HepG2 (cell line): ENCODE results near the gene TXNL4A. TPM values are rescaled to one million over a fixed set of nuclear protein-coding genes. Genes with fewer than 3 reads are reported as not detected.
A peak's percentile ranks its signal among the peaks of the same experiment; 100 is the strongest.

ENCODE experiments used
- BCL6 ChIP-seq: IDR thresholded peaks from 2 replicates; pipeline ENCODE4 v1.6.1; 2016; ENCODE audit warnings: missing genetic modification reagents, missing compliant biosample characterization
- DPF2 ChIP-seq: sonication (generic); formaldehyde crosslinking; IDR thresholded peaks from 2 replicates; pipeline ENCODE4 v1.4.0; 2020; ENCODE audit warnings: mild to moderate bottlenecking, low read depth, missing genetic modification reagents, borderline replicate concordance
- ETV5 ChIP-seq: IDR thresholded peaks from 2 replicates; pipeline ENCODE4 v1.6.1; 2018; ENCODE audit warnings: missing biosample characterization, missing genetic modification reagents, inconsistent platforms, borderline replicate concordance
- FOSL2 ChIP-seq: sonication (generic); formaldehyde crosslinking; IDR thresholded peaks from 2 replicates; pipeline ENCODE4 v1.4.0; 2020; ENCODE audit warnings: missing genetic modification reagents
- MEIS2 ChIP-seq: sonication (generic); formaldehyde crosslinking; IDR thresholded peaks from 2 replicates; pipeline ENCODE4 v1.9.0; 2021; ENCODE audit warnings: mild to moderate bottlenecking, missing genetic modification reagents
- MIER3 ChIP-seq: IDR thresholded peaks from 2 replicates; pipeline ENCODE4 v1.6.1; 2016; ENCODE audit warnings: missing compliant biosample characterization, borderline replicate concordance
- NFATC3 ChIP-seq: sonication (generic); formaldehyde crosslinking; IDR thresholded peaks from 2 replicates; pipeline ENCODE4 v1.5.1; 2020; ENCODE audit warnings: mild to moderate bottlenecking, missing genetic modification reagents
- NONO ChIP-seq, 2 experiments: fragments of 450-650 bp in 1 of 2; sonication (generic) in 1 of 2; formaldehyde crosslinking in 1 of 2; IDR thresholded peaks in 1 of 2; conservative IDR thresholded peaks in 1 of 2; 2 replicates each; pipeline versions ENCODE4 v1.6.1 to v1.8.0; 2017 to 2022; ENCODE audit warnings: mild to moderate bottlenecking in 1 of 2, missing genetic modification reagents in 1 of 2, moderate library complexity in 1 of 2
- SOX5 ChIP-seq: IDR thresholded peaks from 2 replicates; pipeline ENCODE4 v1.6.1; 2016; ENCODE audit warnings: borderline replicate concordance
- ZNF205 ChIP-seq: IDR thresholded peaks from 2 replicates; pipeline ENCODE4 v1.6.1; 2018; ENCODE audit warnings: missing biosample characterization, missing genetic modification reagents
- ZNF607 ChIP-seq: sonication (generic); formaldehyde crosslinking; IDR thresholded peaks from 2 replicates; pipeline ENCODE4 v1.5.1; 2020; ENCODE audit warnings: missing genetic modification reagents, mild to moderate bottlenecking, borderline replicate concordance
- ZNF614 ChIP-seq: IDR thresholded peaks from 2 replicates; pipeline ENCODE4 v1.6.1; 2018; ENCODE audit warnings: missing biosample characterization, missing genetic modification reagents, inconsistent platforms, borderline replicate concordance
- polyA plus RNA-seq, 8 experiments: library from polyadenylated mRNA; depleted of rRNA in 3 of 8; stranded (reverse) in 7 of 8; unstranded in 1 of 8; fragments of >200 nt; fragmentation: Illumina TruSeq in 4 of 8; extraction: Trizol in 4 of 8; gene quantifications; 2 replicates each; pipeline versions ENCODE4 v1.2.1 to v1.2.3, GENCODE V29; 2011 to 2016; ENCODE audit warnings: low read depth in 4 of 8, missing spikeins in 1 of 8, mixed read lengths in 1 of 8; ENCODE audit not compliant: insufficient read depth in 1 of 8
- total RNA-seq, 5 experiments: library from RNA; depleted of rRNA; stranded (reverse); fragments of >200 nt; fragmentation: Illumina TruSeq; extraction: Trizol; gene quantifications; 2 replicates each; pipeline ENCODE4 v1.2.3, GENCODE V29; 2016; ENCODE audit warnings: low read depth in 1 of 5
- TF ChIP-seq, protein P1 (sequence below): sonication (generic); formaldehyde crosslinking; IDR thresholded peaks from 2 replicates; pipeline ENCODE4 v1.5.0; 2020; ENCODE audit warnings: mild to moderate bottlenecking, missing genetic modification reagents, borderline replicate concordance
- TF ChIP-seq, protein P2 (sequence below): sonication (generic); formaldehyde crosslinking; IDR thresholded peaks from 2 replicates; pipeline ENCODE4 v1.9.0; 2022; ENCODE audit warnings: low read depth, missing genetic modification reagents
- TF ChIP-seq, protein P3 (sequence below): sonication (generic); formaldehyde crosslinking; IDR thresholded peaks from 2 replicates; pipeline ENCODE4 v1.8.1; 2023; ENCODE audit warnings: mild to moderate bottlenecking, missing genetic modification reagents, borderline replicate concordance
- TF ChIP-seq, protein P4 (sequence below): sonication (generic); formaldehyde crosslinking; IDR thresholded peaks from 2 replicates; pipeline ENCODE4 v1.5.1; 2020; ENCODE audit warnings: mild to moderate bottlenecking, moderate library complexity, missing genetic modification reagents
- TF ChIP-seq, protein P5 (sequence below): sonication (generic); formaldehyde crosslinking; IDR thresholded peaks from 2 replicates; pipeline ENCODE4 v1.9.0; 2022; ENCODE audit warnings: missing genetic modification reagents, mild to moderate bottlenecking, borderline replicate concordance
- TF ChIP-seq, protein P6 (sequence below): sonication (generic); formaldehyde crosslinking; IDR thresholded peaks from 2 replicates; pipeline ENCODE4 v1.4.0; 2020; ENCODE audit warnings: missing genetic modification reagents

TXNL4A gene
- total and polyA plus RNA-seq, 2 of the 13 experiments (the other 11 are each of a cell fraction or from before 2014, with no cell fraction given): 172 to 202 TPM

DNA sequence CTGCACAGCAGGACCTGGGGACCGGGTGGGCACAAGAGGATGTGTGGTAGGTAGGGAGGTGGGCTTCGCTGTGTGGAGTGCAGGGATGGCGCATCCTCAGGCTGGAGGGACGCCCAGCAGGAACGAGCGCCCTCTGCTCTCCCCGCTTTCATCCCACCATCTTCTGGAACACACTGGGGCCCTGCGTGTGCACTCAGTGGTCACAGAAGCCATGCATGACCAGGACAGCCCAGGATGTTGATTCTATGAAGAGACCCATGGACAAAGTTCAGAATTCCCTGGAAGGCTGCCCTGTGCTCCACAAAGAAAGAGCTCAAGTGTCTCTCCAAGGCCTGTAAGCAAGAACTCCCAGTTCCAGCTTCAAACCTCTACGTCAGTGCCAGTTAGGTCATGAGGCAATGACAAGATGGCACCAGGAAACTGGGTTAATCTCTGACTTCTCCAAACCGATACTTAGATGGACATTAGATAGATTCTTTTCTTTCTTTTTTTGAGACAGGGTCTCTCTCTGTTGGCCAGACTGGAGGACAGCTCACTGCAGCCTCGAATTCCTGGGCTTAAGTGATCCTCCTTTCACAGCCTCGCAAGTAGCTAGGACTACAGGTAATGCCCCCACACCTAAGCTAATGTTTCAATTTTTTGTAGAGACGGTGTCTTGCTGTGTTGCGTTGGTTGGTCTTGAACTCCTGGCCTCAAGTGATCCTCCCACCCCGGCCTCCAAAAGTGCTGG, 40.3 kb downstream of the TXNL4A start (continued):
- TF ChIP-seq ZNF607 (CRISPR knock-in tag) (no peak), MEIS2 (peak; percentile 21; the same call in 1 of the 2 replicates), FOSL2 (CRISPR knock-in tag) (0 out of 2 replicates have a peak, but pooled peaks have one; percentile 28), DPF2 (CRISPR knock-in tag) (peak; percentile 69; the same call in 1 of the 2 replicates), BCL6 (CRISPR knock-in tag) (peak; percentile 98), MIER3 (CRISPR knock-in tag) (peak; percentile 74; the same call in 1 of the 2 replicates), SOX5 (CRISPR knock-in tag) (peak; percentile 37; the same call in 1 of the 2 replicates), ZNF205 (CRISPR knock-in tag) (peak; percentile 57; the same call in 1 of the 2 replicates), NFATC3 (CRISPR knock-in tag) (no peak), ZNF614 (CRISPR knock-in tag) (0 out of 2 replicates have a peak, but pooled peaks have one; percentile 26), NONO (IDR thresholded peaks at IDR 0.05) (no peak), NONO (CRISPR knock-in tag; conservative IDR thresholded peaks at IDR 0.05) (0 out of 2 replicates have a peak, but pooled peaks have one; percentile 37), ETV5 (CRISPR knock-in tag) (peak; percentile 52; the same call in 1 of the 2 replicates)
- TF ChIP-seq, protein P1, sequence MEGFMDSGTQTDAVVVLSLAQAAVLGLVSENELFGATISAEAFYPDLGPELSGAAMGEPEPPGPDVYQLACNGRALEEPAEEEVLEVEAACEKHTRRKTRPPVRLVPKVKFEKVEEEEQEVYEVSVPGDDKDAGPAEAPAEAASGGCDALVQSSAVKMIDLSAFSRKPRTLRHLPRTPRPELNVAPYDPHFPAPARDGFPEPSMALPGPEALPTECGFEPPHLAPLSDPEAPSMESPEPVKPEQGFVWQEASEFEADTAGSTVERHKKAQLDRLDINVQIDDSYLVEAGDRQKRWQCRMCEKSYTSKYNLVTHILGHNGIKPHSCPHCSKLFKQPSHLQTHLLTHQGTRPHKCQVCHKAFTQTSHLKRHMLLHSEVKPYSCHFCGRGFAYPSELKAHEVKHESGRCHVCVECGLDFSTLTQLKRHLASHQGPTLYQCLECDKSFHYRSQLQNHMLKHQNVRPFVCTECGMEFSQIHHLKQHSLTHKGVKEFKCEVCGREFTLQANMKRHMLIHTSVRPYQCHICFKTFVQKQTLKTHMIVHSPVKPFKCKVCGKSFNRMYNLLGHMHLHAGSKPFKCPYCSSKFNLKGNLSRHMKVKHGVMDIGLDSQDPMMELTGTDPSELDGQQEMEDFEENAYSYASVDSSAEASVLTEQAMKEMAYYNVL (CRISPR knock-in tag): peak; percentile 53; the same call in 1 of the 2 replicates
- TF ChIP-seq, protein P2, sequence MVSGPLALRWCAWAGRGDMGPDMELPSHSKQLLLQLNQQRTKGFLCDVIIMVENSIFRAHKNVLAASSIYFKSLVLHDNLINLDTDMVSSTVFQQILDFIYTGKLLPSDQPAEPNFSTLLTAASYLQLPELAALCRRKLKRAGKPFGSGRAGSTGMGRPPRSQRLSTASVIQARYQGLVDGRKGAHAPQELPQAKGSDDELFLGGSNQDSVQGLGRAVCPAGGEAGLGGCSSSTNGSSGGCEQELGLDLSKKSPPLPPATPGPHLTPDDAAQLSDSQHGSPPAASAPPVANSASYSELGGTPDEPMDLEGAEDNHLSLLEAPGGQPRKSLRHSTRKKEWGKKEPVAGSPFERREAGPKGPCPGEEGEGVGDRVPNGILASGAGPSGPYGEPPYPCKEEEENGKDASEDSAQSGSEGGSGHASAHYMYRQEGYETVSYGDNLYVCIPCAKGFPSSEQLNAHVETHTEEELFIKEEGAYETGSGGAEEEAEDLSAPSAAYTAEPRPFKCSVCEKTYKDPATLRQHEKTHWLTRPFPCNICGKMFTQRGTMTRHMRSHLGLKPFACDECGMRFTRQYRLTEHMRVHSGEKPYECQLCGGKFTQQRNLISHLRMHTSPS (CRISPR knock-in tag): 0 out of 2 replicates have a peak, but pooled peaks have one; percentile 21
- TF ChIP-seq, protein P3, sequence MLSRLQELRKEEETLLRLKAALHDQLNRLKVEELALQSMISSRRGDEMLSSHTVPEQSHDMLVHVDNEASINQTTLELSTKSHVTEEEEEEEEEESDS (CRISPR knock-in tag): no peak
- TF ChIP-seq, protein P4, sequence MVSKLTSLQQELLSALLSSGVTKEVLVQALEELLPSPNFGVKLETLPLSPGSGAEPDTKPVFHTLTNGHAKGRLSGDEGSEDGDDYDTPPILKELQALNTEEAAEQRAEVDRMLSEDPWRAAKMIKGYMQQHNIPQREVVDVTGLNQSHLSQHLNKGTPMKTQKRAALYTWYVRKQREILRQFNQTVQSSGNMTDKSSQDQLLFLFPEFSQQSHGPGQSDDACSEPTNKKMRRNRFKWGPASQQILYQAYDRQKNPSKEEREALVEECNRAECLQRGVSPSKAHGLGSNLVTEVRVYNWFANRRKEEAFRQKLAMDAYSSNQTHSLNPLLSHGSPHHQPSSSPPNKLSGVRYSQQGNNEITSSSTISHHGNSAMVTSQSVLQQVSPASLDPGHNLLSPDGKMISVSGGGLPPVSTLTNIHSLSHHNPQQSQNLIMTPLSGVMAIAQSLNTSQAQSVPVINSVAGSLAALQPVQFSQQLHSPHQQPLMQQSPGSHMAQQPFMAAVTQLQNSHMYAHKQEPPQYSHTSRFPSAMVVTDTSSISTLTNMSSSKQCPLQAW: 0 out of 2 replicates have a peak, but pooled peaks have one; percentile 47
- TF ChIP-seq, protein P5, sequence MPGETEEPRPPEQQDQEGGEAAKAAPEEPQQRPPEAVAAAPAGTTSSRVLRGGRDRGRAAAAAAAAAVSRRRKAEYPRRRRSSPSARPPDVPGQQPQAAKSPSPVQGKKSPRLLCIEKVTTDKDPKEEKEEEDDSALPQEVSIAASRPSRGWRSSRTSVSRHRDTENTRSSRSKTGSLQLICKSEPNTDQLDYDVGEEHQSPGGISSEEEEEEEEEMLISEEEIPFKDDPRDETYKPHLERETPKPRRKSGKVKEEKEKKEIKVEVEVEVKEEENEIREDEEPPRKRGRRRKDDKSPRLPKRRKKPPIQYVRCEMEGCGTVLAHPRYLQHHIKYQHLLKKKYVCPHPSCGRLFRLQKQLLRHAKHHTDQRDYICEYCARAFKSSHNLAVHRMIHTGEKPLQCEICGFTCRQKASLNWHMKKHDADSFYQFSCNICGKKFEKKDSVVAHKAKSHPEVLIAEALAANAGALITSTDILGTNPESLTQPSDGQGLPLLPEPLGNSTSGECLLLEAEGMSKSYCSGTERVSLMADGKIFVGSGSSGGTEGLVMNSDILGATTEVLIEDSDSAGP (CRISPR knock-in tag): 0 out of 2 replicates have a peak, but pooled peaks have one; percentile 40
- TF ChIP-seq, protein P6, sequence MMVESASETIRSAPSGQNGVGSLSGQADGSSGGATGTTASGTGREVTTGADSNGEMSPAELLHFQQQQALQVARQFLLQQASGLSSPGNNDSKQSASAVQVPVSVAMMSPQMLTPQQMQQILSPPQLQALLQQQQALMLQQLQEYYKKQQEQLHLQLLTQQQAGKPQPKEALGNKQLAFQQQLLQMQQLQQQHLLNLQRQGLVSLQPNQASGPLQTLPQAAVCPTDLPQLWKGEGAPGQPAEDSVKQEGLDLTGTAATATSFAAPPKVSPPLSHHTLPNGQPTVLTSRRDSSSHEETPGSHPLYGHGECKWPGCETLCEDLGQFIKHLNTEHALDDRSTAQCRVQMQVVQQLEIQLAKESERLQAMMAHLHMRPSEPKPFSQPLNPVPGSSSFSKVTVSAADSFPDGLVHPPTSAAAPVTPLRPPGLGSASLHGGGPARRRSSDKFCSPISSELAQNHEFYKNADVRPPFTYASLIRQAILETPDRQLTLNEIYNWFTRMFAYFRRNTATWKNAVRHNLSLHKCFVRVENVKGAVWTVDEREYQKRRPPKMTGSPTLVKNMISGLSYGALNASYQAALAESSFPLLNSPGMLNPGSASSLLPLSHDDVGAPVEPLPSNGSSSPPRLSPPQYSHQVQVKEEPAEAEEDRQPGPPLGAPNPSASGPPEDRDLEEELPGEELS (CRISPR knock-in tag): 0 out of 2 replicates have a peak, but pooled peaks have one; percentile 31
